GM23338 (cell line): ENCODE measurements around the gene METTL24. TPM values are rescaled to one million over a fixed set of nuclear protein-coding genes. Genes with fewer than 3 reads are reported as not detected.
A peak's percentile ranks its signal among the peaks of the same experiment; 100 is the strongest.

Experiments
- ATAC-seq: fragments of 200-7000 bp; cut with Tn5 transposase; 3 replicates; pipeline ENCODE4 v1.9.1; 2020
- DNase-seq: peaks from one replicate; pipeline ENCODE4 v3.0.0-alpha.2; 2015; ENCODE audit warnings: low spot score
- H2AFZ ChIP-seq: fragments of 200-600 bp; sonication (generic); 2 replicates; pipeline ENCODE4 v1.8.0; 2016; ENCODE audit warnings: antibody characterized with exemption, mild to moderate bottlenecking, moderate library complexity
- H3F3A ChIP-seq: fragments of 200-600 bp; sonication (generic); replicated peaks from 2 replicates; pipeline ENCODE4 v1.8.0; 2017; ENCODE audit warnings: antibody characterized with exemption, mixed run types, low read depth
- H3K27ac ChIP-seq: fragments of 200-600 bp; sonication (generic); 2 replicates; pipeline ENCODE4 v1.6.1; 2016; ENCODE audit warnings: low read depth
- H3K27me3 ChIP-seq: fragments of 200-600 bp; sonication (generic); 2 replicates; pipeline ENCODE4 v1.8.0; 2016; ENCODE audit warnings: mild to moderate bottlenecking, mixed run types, moderate library complexity; ENCODE audit not compliant: insufficient read depth
- H3K36me3 ChIP-seq: fragments of 200-600 bp; sonication (generic); 2 replicates; pipeline ENCODE4 v1.8.0; 2016; ENCODE audit warnings: mild to moderate bottlenecking; ENCODE audit not compliant: insufficient read depth
- H3K4me1 ChIP-seq: fragments of 200-600 bp; sonication (generic); 2 replicates; pipeline ENCODE4 v1.8.0; 2016; ENCODE audit warnings: mild to moderate bottlenecking, moderate library complexity; ENCODE audit not compliant: insufficient read depth
- H3K4me2 ChIP-seq: fragments of 200-600 bp; sonication (generic); 2 replicates; pipeline ENCODE4 v1.7.1; 2017; ENCODE audit warnings: mixed run types
- H3K4me3 ChIP-seq: fragments of 200-600 bp; sonication (generic); 2 replicates; pipeline ENCODE4 v1.6.1; 2016; ENCODE audit warnings: mixed run types
- H3K79me2 ChIP-seq: fragments of 200-600 bp; sonication (generic); replicated peaks from 2 replicates; pipeline ENCODE4 v1.8.0; 2017; ENCODE audit warnings: mild to moderate bottlenecking; ENCODE audit not compliant: insufficient read depth
- H3K9me2 ChIP-seq: fragments of 200-600 bp; sonication (generic); 2 replicates; pipeline ENCODE4 v1.8.0; 2017; ENCODE audit not compliant: insufficient read depth
- H4K20me1 ChIP-seq: fragments of 200-600 bp; sonication (generic); replicated peaks from 2 replicates; pipeline ENCODE4 v1.8.0; 2017; ENCODE audit warnings: mild to moderate bottlenecking; ENCODE audit not compliant: insufficient read depth
- H3K27ac Mint-ChIP-seq: 2 replicates; pipeline ENCODE4 v1.8.0; 2020; ENCODE audit warnings: inconsistent platforms, mild to moderate bottlenecking, moderate library complexity, mixed read lengths
- H3K27me3 Mint-ChIP-seq: 3 replicates; pipeline ENCODE4 v1.8.0; 2022; ENCODE audit warnings: low read depth, mild to moderate bottlenecking, moderate library complexity, mixed read lengths, inconsistent platforms; ENCODE audit not compliant: insufficient read depth, poor library complexity
- H3K36me3 Mint-ChIP-seq: 3 replicates; pipeline ENCODE4 v1.8.0; 2021; ENCODE audit warnings: low read depth, mild to moderate bottlenecking, inconsistent platforms, moderate library complexity, mixed read lengths
- H3K4me1 Mint-ChIP-seq: 3 replicates; pipeline ENCODE4 v1.8.0; 2020; ENCODE audit warnings: mild to moderate bottlenecking, inconsistent platforms, mixed read lengths
- H3K4me3 Mint-ChIP-seq: 3 replicates; pipeline ENCODE4 v1.8.0; 2021; ENCODE audit warnings: moderate library complexity, mild to moderate bottlenecking, inconsistent platforms, mixed read lengths
- H3K9me3 Mint-ChIP-seq: 3 replicates; pipeline ENCODE4 v1.8.0; 2020; ENCODE audit warnings: moderate library complexity, mild to moderate bottlenecking, inconsistent platforms, mixed read lengths
- JUNB ChIP-seq: IDR thresholded peaks from one replicate; pipeline ENCODE4 v1.6.1; 2016; ENCODE audit warnings: antibody characterized with exemption; ENCODE audit not compliant: unreplicated experiment
- NANOG ChIP-seq: IDR thresholded peaks from 2 replicates; pipeline ENCODE4 v1.6.1; 2016; ENCODE audit warnings: antibody characterized with exemption, borderline replicate concordance
- POLR2AphosphoS5 ChIP-seq: IDR thresholded peaks from 2 replicates; pipeline ENCODE4 v1.6.1; 2016; ENCODE audit warnings: antibody characterized with exemption, low read depth
- STAT1 ChIP-seq: IDR thresholded peaks from one replicate; pipeline ENCODE4 v1.6.1; 2016; ENCODE audit warnings: antibody characterized with exemption; ENCODE audit not compliant: unreplicated experiment
- ZNF114 ChIP-seq: fragments of 250-450 bp; sonication (Bioruptor Pico); IDR thresholded peaks from 2 replicates; pipeline ENCODE4 v1.5.0; 2020; ENCODE audit warnings: mild to moderate bottlenecking, moderate library complexity
- ZNF331 ChIP-seq: fragments of 250-450 bp; sonication (Bioruptor Pico); IDR thresholded peaks from 2 replicates; pipeline ENCODE4 v1.5.0; 2020; ENCODE audit warnings: low read depth, mild to moderate bottlenecking, moderate library complexity
- polyA plus RNA-seq: library from polyadenylated mRNA; unstranded; fragments of >200 nt; fragmentation: Nextera tagmentation; extraction: Ambion mirVana; gene quantifications from 2 replicates; pipeline ENCODE4 v1.2.1, GENCODE V29; 2016
- total RNA-seq: library from RNA; depleted of rRNA; stranded (reverse); fragments of >200 nt; shearing (Covaris generic); gene quantifications from 2 replicates; pipeline ENCODE4 v1.2.3, GENCODE V29; 2014
- TF ChIP-seq, protein P1 (sequence below): fragments of 250-450 bp; sonication (Bioruptor Pico); IDR thresholded peaks from 2 replicates; pipeline ENCODE4 v1.5.0; 2020; ENCODE audit warnings: mild to moderate bottlenecking, moderate library complexity
- TF ChIP-seq, protein P2 (sequence below), 2 experiments: fragments of 200-600 bp in 1 of 2; sonication (generic) in 1 of 2; conservative IDR thresholded peaks; 2 replicates each; pipeline versions ENCODE4 v1.5.1 to v1.6.1; 2016 to 2017; ENCODE audit warnings: antibody characterized with exemption in 2 of 2, low read depth in 2 of 2, mild to moderate bottlenecking in 2 of 2, moderate library complexity in 1 of 2

Gene METTL24
- total and polyA plus RNA-seq, 2 experiments from 2014 or later: 0.35 TPM; not detected in 1

DNA sequence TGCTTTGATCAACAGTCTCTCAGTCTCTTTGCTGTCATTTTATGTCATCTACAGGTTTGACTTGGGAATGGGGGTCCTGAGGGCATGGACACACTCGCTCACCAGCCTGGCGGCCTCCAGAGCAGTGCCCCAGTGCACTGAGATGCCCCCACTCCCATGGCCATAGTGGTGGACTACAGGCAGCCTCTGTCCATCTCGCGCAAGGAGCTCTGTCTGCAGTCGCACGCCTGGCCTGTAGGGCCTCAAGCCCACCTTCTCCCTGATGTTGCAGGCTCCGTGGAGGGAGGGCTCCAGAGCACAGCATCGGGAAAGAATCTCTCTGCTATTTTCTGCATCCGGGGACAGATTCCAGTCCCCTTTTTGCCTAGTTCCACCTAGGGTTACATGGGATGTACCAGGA is 34.6 kb upstream of the METTL24 start (continued):
- TF ChIP-seq, protein P1, sequence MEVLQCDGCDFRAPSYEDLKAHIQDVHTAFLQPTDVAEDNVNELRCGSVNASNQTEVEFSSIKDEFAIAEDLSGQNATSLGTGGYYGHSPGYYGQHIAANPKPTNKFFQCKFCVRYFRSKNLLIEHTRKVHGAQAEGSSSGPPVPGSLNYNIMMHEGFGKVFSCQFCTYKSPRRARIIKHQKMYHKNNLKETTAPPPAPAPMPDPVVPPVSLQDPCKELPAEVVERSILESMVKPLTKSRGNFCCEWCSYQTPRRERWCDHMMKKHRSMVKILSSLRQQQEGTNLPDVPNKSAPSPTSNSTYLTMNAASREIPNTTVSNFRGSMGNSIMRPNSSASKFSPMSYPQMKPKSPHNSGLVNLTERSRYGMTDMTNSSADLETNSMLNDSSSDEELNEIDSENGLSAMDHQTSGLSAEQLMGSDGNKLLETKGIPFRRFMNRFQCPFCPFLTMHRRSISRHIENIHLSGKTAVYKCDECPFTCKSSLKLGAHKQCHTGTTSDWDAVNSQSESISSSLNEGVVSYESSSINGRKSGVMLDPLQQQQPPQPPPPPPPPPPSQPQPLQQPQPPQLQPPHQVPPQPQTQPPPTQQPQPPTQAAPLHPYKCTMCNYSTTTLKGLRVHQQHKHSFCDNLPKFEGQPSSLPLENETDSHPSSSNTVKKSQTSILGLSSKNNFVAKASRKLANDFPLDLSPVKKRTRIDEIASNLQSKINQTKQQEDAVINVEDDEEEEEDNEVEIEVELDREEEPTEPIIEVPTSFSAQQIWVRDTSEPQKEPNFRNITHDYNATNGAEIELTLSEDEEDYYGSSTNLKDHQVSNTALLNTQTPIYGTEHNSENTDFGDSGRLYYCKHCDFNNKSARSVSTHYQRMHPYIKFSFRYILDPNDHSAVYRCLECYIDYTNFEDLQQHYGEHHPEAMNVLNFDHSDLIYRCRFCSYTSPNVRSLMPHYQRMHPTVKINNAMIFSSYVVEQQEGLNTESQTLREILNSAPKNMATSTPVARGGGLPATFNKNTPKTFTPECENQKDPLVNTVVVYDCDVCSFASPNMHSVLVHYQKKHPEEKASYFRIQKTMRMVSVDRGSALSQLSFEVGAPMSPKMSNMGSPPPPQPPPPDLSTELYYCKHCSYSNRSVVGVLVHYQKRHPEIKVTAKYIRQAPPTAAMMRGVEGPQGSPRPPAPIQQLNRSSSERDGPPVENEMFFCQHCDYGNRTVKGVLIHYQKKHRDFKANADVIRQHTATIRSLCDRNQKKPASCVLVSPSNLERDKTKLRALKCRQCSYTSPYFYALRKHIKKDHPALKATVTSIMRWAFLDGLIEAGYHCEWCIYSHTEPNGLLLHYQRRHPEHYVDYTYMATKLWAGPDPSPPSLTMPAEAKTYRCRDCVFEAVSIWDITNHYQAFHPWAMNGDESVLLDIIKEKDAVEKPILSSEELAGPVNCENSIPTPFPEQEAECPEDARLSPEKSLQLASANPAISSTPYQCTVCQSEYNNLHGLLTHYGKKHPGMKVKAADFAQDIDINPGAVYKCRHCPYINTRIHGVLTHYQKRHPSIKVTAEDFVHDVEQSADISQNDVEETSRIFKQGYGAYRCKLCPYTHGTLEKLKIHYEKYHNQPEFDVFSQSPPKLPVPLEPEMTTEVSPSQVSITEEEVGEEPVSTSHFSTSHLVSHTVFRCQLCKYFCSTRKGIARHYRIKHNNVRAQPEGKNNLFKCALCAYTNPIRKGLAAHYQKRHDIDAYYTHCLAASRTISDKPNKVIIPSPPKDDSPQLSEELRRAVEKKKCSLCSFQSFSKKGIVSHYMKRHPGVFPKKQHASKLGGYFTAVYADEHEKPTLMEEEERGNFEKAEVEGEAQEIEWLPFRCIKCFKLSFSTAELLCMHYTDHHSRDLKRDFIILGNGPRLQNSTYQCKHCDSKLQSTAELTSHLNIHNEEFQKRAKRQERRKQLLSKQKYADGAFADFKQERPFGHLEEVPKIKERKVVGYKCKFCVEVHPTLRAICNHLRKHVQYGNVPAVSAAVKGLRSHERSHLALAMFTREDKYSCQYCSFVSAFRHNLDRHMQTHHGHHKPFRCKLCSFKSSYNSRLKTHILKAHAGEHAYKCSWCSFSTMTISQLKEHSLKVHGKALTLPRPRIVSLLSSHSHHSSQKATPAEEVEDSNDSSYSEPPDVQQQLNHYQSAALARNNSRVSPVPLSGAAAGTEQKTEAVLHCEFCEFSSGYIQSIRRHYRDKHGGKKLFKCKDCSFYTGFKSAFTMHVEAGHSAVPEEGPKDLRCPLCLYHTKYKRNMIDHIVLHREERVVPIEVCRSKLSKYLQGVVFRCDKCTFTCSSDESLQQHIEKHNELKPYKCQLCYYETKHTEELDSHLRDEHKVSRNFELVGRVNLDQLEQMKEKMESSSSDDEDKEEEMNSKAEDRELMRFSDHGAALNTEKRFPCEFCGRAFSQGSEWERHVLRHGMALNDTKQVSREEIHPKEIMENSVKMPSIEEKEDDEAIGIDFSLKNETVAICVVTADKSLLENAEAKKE (CRISPR knock-in tag): no peak
- TF ChIP-seq JUNB (no peak), ZNF114 (CRISPR knock-in tag) (no peak), ZNF331 (CRISPR knock-in tag) (no peak)
- TF ChIP-seq, protein P2, sequence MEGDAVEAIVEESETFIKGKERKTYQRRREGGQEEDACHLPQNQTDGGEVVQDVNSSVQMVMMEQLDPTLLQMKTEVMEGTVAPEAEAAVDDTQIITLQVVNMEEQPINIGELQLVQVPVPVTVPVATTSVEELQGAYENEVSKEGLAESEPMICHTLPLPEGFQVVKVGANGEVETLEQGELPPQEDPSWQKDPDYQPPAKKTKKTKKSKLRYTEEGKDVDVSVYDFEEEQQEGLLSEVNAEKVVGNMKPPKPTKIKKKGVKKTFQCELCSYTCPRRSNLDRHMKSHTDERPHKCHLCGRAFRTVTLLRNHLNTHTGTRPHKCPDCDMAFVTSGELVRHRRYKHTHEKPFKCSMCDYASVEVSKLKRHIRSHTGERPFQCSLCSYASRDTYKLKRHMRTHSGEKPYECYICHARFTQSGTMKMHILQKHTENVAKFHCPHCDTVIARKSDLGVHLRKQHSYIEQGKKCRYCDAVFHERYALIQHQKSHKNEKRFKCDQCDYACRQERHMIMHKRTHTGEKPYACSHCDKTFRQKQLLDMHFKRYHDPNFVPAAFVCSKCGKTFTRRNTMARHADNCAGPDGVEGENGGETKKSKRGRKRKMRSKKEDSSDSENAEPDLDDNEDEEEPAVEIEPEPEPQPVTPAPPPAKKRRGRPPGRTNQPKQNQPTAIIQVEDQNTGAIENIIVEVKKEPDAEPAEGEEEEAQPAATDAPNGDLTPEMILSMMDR (conservative IDR thresholded peaks at IDR 0.05; ENCODE audit: low read depth in 2 of 2): peak in 1 of 2 experiments; percentile 19; a peak in 1 of 4 replicates

DNA sequence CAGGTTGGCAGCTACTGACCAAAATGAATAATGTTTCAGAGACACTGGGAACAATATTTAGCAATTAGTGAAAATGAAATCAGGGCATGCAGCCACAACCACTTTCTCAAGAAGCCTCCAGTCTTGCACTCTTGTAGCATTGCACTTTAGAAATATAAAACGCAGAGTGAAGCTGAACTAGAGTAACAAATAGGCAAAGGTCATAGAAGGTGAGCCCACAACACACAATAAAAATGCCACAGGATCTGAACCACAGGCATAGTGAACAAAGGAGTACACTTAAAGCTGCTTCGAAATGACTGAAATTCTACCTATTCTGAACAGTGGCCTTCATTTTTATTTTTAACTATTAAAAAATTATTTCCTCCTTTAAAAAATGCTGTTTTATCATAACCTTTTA is 32.3 kb upstream of the METTL24 start:
- Histone ChIP-seq H4K20me1 (no peaks in the 10 kb centered on the region), H3K4me1 (peaks cover 3% of the 10 kb centered on the region), H3K27me3 (no peaks in the 10 kb centered on the region), H3F3A (no peaks in the 10 kb centered on the region), H3K36me3 (no peaks in the 10 kb centered on the region), H3K9me2 (0 out of 2 replicates have a peak, but pooled peaks cover 9% of the 10 kb centered on the region), H3K27ac (no peak overlapping the region), H3K79me2 (no peaks in the 10 kb centered on the region), H3K4me3 (no peak overlapping the region), H2AFZ (no peak overlapping the region), H3K4me2 (no peak overlapping the region)
- Mint-ChIP-seq H3K4me1 (peaks cover 9% of the 10 kb centered on the region), H3K9me3 (no peaks in the 10 kb centered on the region), H3K27ac (no peak overlapping the region), H3K4me3 (no peak overlapping the region), H3K36me3 (no peaks in the 10 kb centered on the region), H3K27me3 (peaks cover 1% of the 10 kb centered on the region)
- DNase-seq (no peak), ATAC-seq (no peak)
- TF ChIP-seq ZNF331 (CRISPR knock-in tag) (no peak), POLR2AphosphoS5 (no peak), STAT1 (no peak), NANOG (no peak), JUNB (no peak)
- TF ChIP-seq, protein P1 (CRISPR knock-in tag): no peak
